Neural progenitor cell (in vitro differentiated cells): ENCODE results near the gene DTX3L. TPM values are rescaled to one million over a fixed set of nuclear protein-coding genes. Genes with fewer than 3 reads are reported as not detected.

Experiments
- DNase-seq: peaks from one replicate; pipeline ENCODE4 v3.0.0-alpha.2; 2016; ENCODE audit warnings: low spot score
- H2AFZ ChIP-seq: fragments of 200-600 bp; sonication (generic); replicated peaks from 2 replicates; pipeline ENCODE4 v1.6.1; 2016; ENCODE audit warnings: antibody characterized with exemption
- H3F3A ChIP-seq: fragments of 200-600 bp; sonication (generic); 2 replicates; pipeline ENCODE4 v1.6.1; 2016; ENCODE audit warnings: antibody characterized with exemption, low read depth
- H3K27ac ChIP-seq: fragments of 200-600 bp; sonication (generic); 2 replicates; pipeline ENCODE4 v1.5.1; 2016; ENCODE audit warnings: mild to moderate bottlenecking
- H3K27me3 ChIP-seq: fragments of 200-600 bp; sonication (generic); 2 replicates; pipeline ENCODE4 v1.6.1; 2016; ENCODE audit warnings: mild to moderate bottlenecking, moderate library complexity
- H3K36me3 ChIP-seq: fragments of 200-600 bp; sonication (generic); 2 replicates; pipeline ENCODE4 v1.5.1; 2016
- H3K4me1 ChIP-seq: fragments of 200-600 bp; sonication (generic); 2 replicates; pipeline ENCODE4 v1.6.1; 2016; ENCODE audit warnings: mixed run types
- H3K4me2 ChIP-seq: fragments of 200-600 bp; sonication (generic); 2 replicates; pipeline ENCODE4 v1.6.1; 2016
- H3K4me3 ChIP-seq: fragments of 200-600 bp; sonication (generic); 2 replicates; pipeline ENCODE4 v1.5.1; 2016
- H3K79me2 ChIP-seq: fragments of 200-600 bp; sonication (generic); 2 replicates; pipeline ENCODE4 v1.6.1; 2016; ENCODE audit warnings: low read depth
- H3K9ac ChIP-seq: fragments of 200-600 bp; sonication (generic); 2 replicates; pipeline ENCODE4 v1.6.1; 2016
- H3K9me3 ChIP-seq: fragments of 200-600 bp; sonication (generic); 2 replicates; pipeline ENCODE4 v1.5.1; 2016; ENCODE audit warnings: low read depth
- H4K20me1 ChIP-seq: fragments of 200-600 bp; sonication (generic); 2 replicates; pipeline ENCODE4 v1.6.1; 2016; ENCODE audit warnings: low read depth
- H3K27ac Mint-ChIP-seq: 3 replicates; pipeline ENCODE4 v1.8.0; 2021; ENCODE audit warnings: mixed read lengths
- H3K27me3 Mint-ChIP-seq: 2 replicates; pipeline ENCODE4 v1.8.0; 2022; ENCODE audit warnings: low read depth, mild to moderate bottlenecking, inconsistent platforms, moderate library complexity, mixed read lengths; ENCODE audit not compliant: insufficient read depth
- H3K36me3 Mint-ChIP-seq: 3 replicates; pipeline ENCODE4 v1.8.0; 2021; ENCODE audit warnings: mixed read lengths
- H3K4me1 Mint-ChIP-seq: 3 replicates; pipeline ENCODE4 v1.8.0; 2021; ENCODE audit warnings: mixed read lengths
- H3K4me3 Mint-ChIP-seq: 3 replicates; pipeline ENCODE4 v1.8.0; 2021; ENCODE audit warnings: mild to moderate bottlenecking, moderate library complexity, mixed read lengths
- H3K9me3 Mint-ChIP-seq: 3 replicates; pipeline ENCODE4 v1.8.0; 2020; ENCODE audit warnings: mixed read lengths
- CTCF ChIP-seq: fragments of 200-600 bp; sonication (generic); IDR thresholded peaks from 2 replicates; pipeline ENCODE4 v1.5.1; 2017; ENCODE audit warnings: antibody characterized with exemption, mild to moderate bottlenecking
- EZH2 ChIP-seq: fragments of 200-600 bp; sonication (generic); IDR thresholded peaks from 2 replicates; pipeline ENCODE4 v1.6.1; 2017; ENCODE audit warnings: antibody characterized with exemption, mild to moderate bottlenecking, moderate library complexity
- EZH2phosphoT487 ChIP-seq: fragments of 200-600 bp; sonication (generic); IDR thresholded peaks from 2 replicates; pipeline ENCODE4 v1.6.1; 2017; ENCODE audit warnings: antibody characterized with exemption
- total RNA-seq: library from RNA; depleted of rRNA; stranded (reverse); fragments of >200 nt; gene quantifications from 2 replicates; pipeline ENCODE4 v1.2.3, GENCODE V29; 2015; ENCODE audit warnings: low replicate concordance

DTX3L gene
- total RNA-seq, 1 donor from 2014 or later = 3.2 TPM

DNA sequence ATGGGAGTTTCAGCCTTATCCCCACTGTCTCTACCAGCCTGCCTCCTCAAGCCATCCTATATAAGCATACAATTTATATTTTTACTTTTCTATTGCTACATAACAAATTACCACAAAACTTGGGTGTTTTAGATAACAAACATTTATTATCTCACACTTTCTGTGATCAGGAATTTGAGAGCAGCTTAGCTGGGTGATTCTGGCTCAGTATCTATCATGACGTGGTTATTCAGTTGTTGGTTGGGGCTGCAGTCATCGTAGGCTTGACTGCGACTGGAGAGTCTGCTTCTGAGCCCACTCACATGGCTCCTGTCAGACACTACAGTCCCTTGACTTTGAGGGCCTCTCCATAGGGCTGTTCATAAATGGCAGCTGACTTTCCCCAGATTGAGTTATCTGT, 34.0 kb downstream of the DTX3L start:
- Histone ChIP-seq H3K4me1 (no peaks in the 10 kb centered on the region), H3K9ac (no peak overlapping the region), H2AFZ (no peak overlapping the region), H3K27ac (no peak overlapping the region), H3K27me3 (no peaks in the 10 kb centered on the region), H3K79me2 (no peaks in the 10 kb centered on the region), H3K9me3 (no peaks in the 10 kb centered on the region), H4K20me1 (no peaks in the 10 kb centered on the region), H3K4me2 (no peak overlapping the region), H3F3A (no peaks in the 10 kb centered on the region), H3K4me3 (no peak overlapping the region), H3K36me3 (no peaks in the 10 kb centered on the region)
- Mint-ChIP-seq H3K9me3 (no peaks in the 10 kb centered on the region), H3K27me3 (no peaks in the 10 kb centered on the region), H3K4me1 (no peaks in the 10 kb centered on the region), H3K27ac (no peak overlapping the region), H3K36me3 (no peaks in the 10 kb centered on the region), H3K4me3 (no peak overlapping the region)
- no peak for DNase-seq
- no peak for TF ChIP-seq CTCF
- TF ChIP-seq EZH2phosphoT487 = no peak
- TF ChIP-seq EZH2 = no peak

- no peak overlapping the region for H3K27ac ChIP-seq
- Mint-ChIP-seq H3K36me3 (no peaks in the 10 kb centered on the region), H3K27me3 (no peaks in the 10 kb centered on the region), H3K27ac (no peak overlapping the region), H3K4me1 (no peaks in the 10 kb centered on the region), H3K9me3 (no peaks in the 10 kb centered on the region), H3K4me3 (no peak overlapping the region)
- no peaks in the 10 kb centered on the region for H3K27me3 ChIP-seq
- TF ChIP-seq EZH2phosphoT487 = no peak
- TF ChIP-seq EZH2 = no peak
- no peak for TF ChIP-seq CTCF
- no peaks in the 10 kb centered on the region for H3K4me1 ChIP-seq
- no peak overlapping the region for H3K4me3 ChIP-seq
- no peak overlapping the region for H3K9ac ChIP-seq
- H4K20me1 ChIP-seq = no peaks in the 10 kb centered on the region
- H3K79me2 ChIP-seq = no peaks in the 10 kb centered on the region
- H3F3A ChIP-seq = no peaks in the 10 kb centered on the region
- no peaks in the 10 kb centered on the region for H3K9me3 ChIP-seq
- no peak overlapping the region for H2AFZ ChIP-seq
- H3K36me3 ChIP-seq = no peaks in the 10 kb centered on the region
- no peak overlapping the region for H3K4me2 ChIP-seq
- no peak for DNase-seq
Observed at GRCh38 chr3:122598556-122598955, 34.4 kb downstream of the DTX3L start.

GRCh38 chr3:122602011-122602710, 38.0 kb downstream of the DTX3L start:
- H3K79me2 ChIP-seq = no peaks in the 10 kb centered on the region
- H3K4me2 ChIP-seq = no peak overlapping the region
- no peak overlapping the region for H3K9ac ChIP-seq
- H3K27me3 ChIP-seq = no peaks in the 10 kb centered on the region
- H3K4me1 Mint-ChIP-seq = no peaks in the 10 kb centered on the region
- H3K9me3 Mint-ChIP-seq = no peaks in the 10 kb centered on the region
- no peaks in the 10 kb centered on the region for H3K36me3 Mint-ChIP-seq
- H3K9me3 ChIP-seq = no peaks in the 10 kb centered on the region
- no peaks in the 10 kb centered on the region for H3F3A ChIP-seq
- H3K4me1 ChIP-seq = no peaks in the 10 kb centered on the region
- no peaks in the 10 kb centered on the region for H3K36me3 ChIP-seq
- DNase-seq = no peak
- no peak for TF ChIP-seq EZH2
- no peak for TF ChIP-seq CTCF
- no peak for TF ChIP-seq EZH2phosphoT487
- H3K4me3 Mint-ChIP-seq = no peak overlapping the region
- no peak overlapping the region for H2AFZ ChIP-seq
- H4K20me1 ChIP-seq = no peaks in the 10 kb centered on the region
- H3K4me3 ChIP-seq = no peak overlapping the region
- H3K27me3 Mint-ChIP-seq = peaks cover 2% of the 10 kb centered on the region
- no peak overlapping the region for H3K27ac ChIP-seq
- H3K27ac Mint-ChIP-seq = no peak overlapping the region
